Superior temporal gyrus (tissue), 1 donor: Measurements from ENCODE around the gene QPCT.

ENCODE experiments used
- DNase-seq: peaks from one replicate; pipeline ENCODE4 v3.0.0-alpha.2; 2016; ENCODE audit errors: extremely low spot score

Gene QPCT

DNA sequence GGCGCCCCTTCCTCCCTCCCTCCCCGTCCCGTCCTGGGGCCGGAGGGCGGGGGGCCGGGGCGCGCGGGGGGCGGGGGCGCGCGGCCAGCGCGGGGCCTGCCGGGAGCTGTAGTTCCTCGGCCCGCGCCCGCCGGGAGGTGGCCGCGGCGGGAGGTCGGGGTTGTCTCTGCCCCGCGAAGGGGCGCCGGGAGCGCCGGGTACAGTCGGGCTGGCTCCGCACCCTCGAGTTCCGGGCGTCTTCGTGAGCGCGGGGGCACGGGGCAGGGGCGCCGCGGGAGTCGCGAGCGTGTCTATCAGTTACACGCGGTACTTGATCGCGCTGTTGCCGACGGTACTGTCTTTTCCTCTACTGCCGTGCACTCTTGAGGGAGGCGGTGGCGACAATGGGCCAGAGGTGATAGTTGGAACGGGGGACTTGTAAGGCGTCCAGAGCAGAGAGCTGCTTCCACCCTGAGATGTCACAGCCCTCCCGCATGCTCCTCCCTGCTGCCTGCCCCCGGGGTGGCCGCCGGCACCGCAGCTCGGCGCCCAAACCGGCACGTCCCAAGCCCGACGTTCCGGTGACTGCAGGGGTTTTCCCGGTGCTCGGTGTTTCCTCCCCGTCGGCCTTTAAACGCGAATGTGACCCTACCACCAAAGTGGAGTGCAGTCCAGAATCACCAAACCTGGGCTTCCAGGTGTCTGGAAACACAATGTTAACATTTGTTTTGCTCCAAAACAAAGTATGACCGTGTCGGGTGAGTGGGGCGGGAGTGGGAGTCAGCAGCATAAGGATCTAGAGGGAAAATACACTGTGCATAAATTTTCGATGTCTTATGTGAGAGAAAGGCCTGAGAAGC, 19.4 kb upstream of the QPCT start, which contains the start of gene PRKD3:
PRKD3 (minus strand) TSS at position 48 of the 839 bp plus-strand sequence. CDS start 8,309 bp downstream, outside the sequence.
- DNase-seq = no peak

DNA sequence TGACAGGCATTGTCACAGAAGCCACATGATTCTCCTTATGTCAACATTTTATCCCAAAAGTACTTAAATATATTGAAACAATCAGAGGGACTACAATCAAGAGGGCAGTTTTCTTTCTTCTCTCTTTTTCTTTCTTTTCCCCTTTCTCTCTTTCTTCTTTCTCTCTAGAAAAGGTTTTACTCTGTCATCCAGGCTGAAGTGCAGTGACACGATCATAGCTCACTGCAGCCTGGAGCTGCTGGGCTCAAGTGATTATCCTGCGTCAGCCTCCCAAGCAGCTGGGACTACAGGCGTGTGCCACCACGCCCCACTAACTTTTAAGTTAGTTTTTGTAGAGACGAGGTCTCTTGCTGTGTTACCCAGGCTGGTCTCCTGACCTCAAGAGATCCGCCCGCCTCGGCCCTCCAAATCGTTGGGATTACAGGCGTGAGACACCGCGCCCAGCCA, 18.8 kb upstream of the QPCT start:
- DNase-seq = no peak

- DNase-seq = no peak
Measured at GRCh38 chr2:37326285-37326684, 18.1 kb upstream of the QPCT start.

- DNase-seq = no peak
Measured at GRCh38 chr2:37326866-37327634, 17.4 kb upstream of the QPCT start.

DNA sequence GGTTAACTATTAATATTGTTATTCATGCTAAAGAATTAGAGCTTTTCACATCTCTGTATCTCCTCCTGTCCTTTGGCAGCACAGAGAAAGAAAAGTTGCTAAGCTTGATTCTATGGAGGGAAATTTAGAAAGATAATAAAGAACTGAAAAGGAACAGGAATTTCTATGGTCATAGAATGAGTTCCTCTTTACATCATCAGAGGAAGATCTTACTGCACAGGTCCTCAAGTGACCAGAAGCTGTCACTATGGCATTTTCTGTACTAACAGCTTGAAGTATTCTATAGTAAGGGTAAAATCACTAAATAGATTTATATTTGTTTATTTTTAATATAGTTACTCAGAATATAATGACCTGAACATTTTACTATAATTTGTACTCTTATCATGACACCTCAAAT, 13.7 kb upstream of the QPCT start:
- DNase-seq = no peak

DNA sequence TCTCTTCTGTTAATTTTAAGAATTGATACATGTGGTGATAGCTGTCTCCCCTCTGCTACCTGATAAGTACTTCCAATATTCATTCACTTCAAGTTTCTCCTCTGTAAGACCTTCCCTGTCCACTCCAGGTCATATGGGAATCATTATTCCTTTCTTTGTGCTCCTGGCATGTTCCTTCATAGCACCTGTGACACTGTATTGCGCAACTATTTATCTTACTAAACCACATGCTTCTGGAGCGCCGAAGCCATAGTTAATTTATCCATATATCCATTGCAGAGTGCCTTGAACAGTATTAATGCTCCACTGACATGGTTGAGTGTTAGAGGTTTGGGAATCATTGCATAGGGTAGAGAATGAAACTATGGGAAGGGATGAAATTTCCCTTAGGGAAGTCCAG, 11.9 kb upstream of the QPCT start:
- no peak for DNase-seq

- DNase-seq = no peak
Measured at GRCh38 chr2:37333256-37333655, 11.2 kb upstream of the QPCT start.

- DNase-seq = no peak
Measured at GRCh38 chr2:37335604-37336003, 8.8 kb upstream of the QPCT start.

DNA sequence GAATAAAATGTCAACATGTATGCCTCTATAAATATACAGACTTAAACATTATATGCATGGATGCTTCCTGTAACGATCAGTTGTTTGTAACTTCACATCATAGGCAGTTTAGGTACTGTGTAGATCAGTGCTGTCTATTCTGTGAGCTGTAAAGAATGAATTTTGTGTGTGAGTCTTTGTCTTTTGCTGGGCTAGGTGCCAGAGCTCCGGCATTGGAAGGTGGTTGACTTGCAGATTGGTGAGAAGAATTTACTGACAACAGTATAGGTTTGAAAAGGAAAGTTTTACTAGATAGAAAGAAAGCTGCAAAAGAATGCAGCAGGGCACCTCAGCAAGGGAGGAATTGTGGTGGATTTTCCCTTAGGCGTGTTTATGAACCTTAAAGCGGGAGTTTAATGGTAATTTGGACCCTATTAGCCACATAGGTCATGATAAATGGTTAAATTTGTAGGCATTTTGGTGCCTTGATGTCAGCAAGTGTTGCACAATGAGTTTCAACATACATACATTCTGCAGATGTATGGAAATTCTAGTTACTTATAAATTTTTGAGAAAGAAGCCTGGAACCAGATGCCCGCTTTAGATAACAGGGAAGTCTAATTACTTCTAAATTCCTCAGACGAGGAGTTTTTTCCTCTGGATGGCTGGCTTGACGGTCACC, 6.7 kb upstream of the QPCT start:
- DNase-seq = peak; percentile 46

GRCh38 chr2:37338933-37339332, 5.5 kb upstream of the QPCT start:
- DNase-seq = no peak

- DNase-seq = no peak
Measured at GRCh38 chr2:37340637-37341036, 3.8 kb upstream of the QPCT start.

- no peak for DNase-seq
Measured at GRCh38 chr2:37342591-37343220, 1.7 kb upstream of the QPCT start.

DNA sequence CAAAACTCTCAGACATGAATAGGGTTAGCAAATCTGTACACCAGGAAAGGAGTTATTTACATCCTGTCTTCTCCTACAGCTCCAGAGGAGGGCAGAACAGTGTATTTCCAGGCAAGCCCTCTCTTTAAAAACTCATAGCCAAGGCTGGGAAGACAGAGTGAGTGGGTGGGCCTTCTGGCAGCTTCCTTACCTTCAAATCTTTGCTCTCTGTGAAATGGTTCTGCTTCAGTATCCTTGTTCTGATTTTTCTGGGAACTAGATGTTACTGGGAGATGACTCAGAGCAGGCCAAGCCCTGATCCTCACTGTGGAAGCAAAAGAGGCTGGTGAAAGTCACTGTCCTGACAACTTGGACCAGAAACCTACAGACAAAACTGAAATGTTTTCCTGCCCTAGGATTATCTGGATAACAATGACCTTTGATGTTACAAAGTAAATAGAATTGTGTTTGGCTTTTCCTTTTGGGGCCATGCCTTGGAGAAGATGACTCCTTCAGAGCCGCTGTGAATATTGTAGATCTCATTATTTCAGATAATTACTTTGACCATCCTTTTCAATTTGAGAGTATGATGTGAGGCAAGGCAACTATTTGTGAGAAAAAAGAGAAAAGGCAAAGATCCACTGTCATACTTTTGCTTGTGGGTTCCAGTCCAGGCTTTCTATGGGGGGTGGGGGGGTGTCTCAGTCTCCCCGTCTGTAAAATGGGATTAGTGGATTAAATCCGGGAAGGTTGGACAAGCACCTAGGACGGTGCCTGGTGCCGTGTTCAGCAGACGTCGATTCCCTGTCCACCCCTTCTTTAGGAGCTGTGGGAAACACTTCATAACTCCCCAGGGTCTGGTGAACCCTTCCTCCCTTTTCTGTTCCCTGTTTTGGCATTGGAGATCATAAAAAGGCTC, 644 bp upstream of the QPCT start:
- DNase-seq = peak; percentile 64

GRCh38 chr2:37348155-37348554, 3.7 kb downstream of the QPCT start:
- DNase-seq = no peak

- no peak for DNase-seq
Measured at GRCh38 chr2:37349231-37349860, 4.9 kb downstream of the QPCT start.

GRCh38 chr2:37350034-37350433, 5.6 kb downstream of the QPCT start:
- DNase-seq = no peak

GRCh38 chr2:37354531-37354930, 10.1 kb downstream of the QPCT start:
- DNase-seq = no peak

DNA sequence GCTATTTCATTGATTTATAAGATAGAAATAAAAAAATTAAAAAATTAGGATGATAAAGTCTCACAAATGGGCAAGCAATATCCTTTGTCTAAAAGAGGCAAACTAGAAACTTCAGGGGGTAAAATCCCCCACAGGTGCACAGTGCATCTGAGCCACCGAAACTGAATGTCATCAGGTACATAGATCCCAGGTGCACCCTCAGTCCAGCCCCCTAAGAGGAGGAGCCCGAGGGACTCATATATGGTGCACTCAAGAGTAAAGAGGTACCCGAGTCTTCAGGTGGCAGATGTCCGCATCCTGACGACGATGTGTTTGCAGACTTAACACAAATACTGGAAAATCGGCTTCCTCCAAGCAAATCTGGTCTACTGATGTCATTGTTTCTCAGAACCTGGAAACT, 11.3 kb downstream of the QPCT start:
- DNase-seq = no peak

DNA sequence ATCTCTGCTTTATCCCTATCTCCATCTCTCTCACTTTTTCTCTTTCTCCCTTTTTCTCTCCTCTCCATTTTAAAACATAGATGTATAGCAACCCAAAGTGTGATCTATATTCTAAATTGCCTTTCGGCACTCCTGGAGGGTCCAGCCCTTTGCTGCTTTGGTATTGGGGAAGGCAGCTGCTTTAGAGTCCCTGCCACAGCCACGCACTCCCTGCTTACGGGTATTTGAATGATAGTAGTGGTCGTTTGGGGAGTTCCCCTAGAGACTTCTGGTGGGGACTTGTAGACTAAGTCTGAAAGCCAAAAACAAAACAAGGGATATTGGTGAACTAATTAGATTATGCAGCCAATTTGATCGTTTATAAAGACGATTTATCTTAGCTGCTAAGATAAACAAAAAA, 11.9 kb downstream of the QPCT start:
- DNase-seq = no peak

GRCh38 chr2:37357069-37357468, 12.6 kb downstream of the QPCT start:
- DNase-seq = no peak
